Stimulated activated CD4-positive, alpha-beta T cell treated with anti-CD3 and anti-CD28 coated beads, Interleukin-12 subunit alpha, Interleukin-12 subunit beta, amount 100 ng/mL, for 4 hours (primary cell): ENCODE results near the gene SECISBP2.
"Not testable (repeated sequence)": the region's sequence is repeated elsewhere in the genome, so short reads cannot be mapped to it uniquely, and the experiment has no call there.

Source experiments
- DNase-seq: peaks from one replicate; pipeline ENCODE4 v3.0.0-alpha.2; 2020

Gene SECISBP2

DNA sequence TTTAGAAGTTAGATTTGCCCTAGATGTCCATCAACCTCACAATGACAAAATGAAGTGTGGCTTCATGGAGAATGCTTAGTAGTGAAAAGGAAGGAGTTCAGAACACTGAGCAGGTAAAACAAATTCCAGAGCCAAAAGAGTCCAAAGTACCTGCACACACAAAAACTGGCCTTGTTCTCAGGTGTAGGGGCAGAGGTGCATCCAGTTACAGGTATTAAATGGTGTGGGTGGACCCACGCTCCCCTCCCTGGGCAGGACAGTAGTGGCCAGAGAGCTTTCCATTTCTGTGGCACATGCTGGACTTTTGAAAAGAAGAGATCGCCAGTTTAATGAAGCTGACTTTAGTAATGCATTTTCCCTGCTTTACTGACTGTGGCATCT is 47.2 kb downstream of the SECISBP2 start:
- no peak for DNase-seq

DNA sequence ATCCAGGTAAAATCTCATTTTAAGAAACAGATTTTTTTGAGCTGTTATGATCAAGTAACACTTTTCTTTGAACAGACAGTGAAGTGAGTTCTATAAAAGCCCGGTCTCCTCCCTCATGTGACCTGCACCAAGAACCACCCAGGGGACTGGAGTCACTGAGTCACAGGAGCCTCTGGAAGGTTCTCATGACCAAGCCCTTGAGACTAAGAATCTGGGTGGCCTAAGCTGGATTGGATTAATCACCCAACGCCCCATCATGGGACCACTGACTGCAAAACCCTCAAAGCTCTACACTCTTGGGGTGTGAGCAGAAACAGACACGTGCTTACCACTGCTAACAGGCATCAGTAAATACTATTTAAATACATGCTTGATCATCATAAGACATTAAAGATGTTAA is 48.4 kb downstream of the SECISBP2 start:
- DNase-seq = no peak

DNA sequence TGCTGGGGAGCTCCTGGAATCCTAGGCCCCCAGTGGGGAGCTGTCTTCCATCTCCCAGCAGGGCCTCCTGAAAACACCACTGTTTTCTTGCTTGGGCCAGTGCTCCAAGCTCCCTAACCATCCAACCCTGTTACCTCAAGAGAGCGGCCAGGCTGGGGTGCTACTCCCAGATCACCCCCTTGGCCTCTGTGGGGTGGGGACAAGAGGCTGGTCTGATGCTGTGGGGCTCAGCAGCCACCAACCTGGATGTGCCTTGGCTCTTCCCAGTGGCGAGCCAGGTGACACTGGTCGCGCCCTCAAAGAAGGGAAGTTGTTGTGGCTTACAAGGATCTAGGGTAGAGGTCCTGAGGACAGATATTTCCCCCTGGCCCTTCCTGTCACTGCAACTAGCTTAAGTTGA is 49.0 kb downstream of the SECISBP2 start:
- DNase-seq = no peak

GRCh38 chr9:89367726-89368437 is 49.6 kb downstream of the SECISBP2 start:
- no peak for DNase-seq

DNA sequence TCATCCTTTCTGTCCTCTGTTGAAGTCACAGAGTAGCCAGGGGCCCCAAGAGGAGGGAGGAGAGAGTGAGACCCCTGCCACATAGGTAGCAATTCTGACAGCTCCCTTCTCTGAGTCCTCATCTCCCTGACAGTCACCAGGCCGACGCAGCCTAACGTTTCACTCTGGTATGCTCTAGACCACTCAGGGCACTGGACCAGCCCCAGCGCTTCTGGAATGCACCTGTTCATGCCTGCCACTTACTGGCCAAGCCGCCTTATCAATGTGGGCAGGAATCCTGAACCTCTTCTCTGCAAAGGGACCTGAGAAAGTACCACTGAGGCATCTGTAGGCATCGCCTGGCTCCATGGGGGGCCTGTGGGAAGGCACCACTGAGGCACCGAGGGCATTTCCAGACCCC is 50.2 kb downstream of the SECISBP2 start:
- DNase-seq = no peak

- DNase-seq = no peak
Measured at GRCh38 chr9:89368978-89369377, 50.7 kb downstream of the SECISBP2 start.

DNA sequence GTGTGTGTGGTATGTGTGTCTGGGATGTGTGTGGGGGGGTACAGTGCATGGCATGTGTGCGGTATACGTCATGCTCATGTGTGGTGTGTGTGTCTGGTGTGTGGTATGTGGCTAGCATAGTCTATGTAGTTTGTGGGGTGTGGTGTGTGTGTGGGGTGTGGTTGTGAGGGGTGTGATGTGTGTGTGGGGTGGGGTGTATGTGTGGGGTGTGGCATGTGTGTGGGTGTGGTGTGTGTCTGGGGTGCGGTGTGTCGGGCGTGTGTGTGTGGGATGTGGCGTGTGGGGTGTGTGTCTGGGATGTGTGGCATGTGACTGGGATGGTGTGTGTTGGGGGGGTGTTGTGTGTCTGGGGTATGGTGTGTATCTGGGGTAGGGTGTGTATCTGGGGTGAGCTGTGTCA is 52.3 kb downstream of the SECISBP2 start:
- DNase-seq = no peak

DNA sequence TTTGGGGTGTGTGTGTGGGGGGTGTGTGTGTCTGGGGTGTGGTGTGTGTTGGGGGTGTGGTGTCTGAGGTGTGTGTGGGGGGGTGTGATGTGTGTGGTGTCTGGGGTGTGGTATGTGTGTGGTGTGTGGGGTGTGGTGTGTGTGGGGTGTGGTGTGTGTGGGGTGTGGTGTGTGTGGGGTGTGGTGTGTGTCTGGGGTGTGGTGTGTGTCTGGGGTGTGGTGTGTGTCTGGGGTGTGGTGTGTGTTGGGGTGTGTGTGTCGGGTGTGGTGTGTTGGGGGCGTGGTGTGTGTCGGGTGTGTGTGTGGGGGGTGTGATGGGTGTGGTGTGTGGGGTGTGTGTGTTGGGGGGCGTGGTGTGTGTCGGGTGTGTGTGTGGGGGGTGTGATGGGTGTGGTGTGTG is 53.5 kb downstream of the SECISBP2 start:
- DNase-seq = not testable (repeated sequence)

- no peak for DNase-seq
Measured at GRCh38 chr9:89372230-89372816, 54.0 kb downstream of the SECISBP2 start.

DNA sequence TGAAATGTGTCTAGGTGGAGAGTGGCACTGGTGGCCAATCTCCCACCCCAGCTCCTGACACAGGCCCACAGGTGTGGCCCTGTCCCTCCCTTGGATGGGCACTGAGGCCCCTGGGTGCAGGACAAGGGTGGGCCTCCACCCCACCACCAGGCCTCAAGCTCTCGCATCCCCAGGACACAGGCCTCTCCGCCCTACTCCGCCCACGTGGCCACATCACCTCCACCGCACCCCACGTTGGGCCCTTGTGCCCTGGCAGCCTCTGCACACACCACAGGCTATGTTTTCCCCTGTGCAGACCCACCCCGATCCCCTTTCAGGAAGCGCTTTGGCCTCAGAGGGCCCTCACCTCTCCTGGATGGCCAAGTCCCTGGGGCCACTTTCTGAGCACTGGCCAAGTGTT is 54.7 kb downstream of the SECISBP2 start:
- DNase-seq = no peak

GRCh38 chr9:89374176-89374575 is 55.9 kb downstream of the SECISBP2 start:
- DNase-seq = no peak

DNA sequence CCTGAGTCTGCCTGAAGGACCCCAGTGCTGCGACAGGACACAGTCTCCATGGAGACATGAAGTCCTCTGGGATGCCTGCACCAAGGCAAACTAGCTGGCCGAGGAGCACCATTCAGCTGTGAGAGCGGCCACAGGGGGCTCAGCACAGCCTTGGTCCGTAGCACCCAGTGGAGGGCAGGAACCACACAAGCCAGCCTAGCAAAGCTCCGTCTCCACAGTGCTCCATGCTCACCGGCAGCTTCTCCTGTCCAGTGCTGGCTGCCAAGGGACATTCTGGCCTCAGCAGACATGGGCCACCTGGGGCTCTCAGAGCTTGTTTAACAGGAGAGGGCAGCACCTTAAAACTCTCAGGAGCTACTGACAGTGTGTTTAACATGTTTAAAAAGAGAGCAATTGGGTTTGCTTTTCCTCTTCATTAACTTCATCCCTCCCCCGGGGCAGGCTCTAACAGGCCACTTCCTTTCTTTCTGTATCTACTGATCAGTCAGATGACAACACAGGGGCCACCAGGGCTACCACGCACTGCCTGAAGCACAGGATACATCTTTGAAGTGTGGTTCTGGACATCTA is 57.0 kb downstream of the SECISBP2 start:
- no peak for DNase-seq

- no peak for DNase-seq
Measured at GRCh38 chr9:89376286-89376685, 58.0 kb downstream of the SECISBP2 start.

DNA sequence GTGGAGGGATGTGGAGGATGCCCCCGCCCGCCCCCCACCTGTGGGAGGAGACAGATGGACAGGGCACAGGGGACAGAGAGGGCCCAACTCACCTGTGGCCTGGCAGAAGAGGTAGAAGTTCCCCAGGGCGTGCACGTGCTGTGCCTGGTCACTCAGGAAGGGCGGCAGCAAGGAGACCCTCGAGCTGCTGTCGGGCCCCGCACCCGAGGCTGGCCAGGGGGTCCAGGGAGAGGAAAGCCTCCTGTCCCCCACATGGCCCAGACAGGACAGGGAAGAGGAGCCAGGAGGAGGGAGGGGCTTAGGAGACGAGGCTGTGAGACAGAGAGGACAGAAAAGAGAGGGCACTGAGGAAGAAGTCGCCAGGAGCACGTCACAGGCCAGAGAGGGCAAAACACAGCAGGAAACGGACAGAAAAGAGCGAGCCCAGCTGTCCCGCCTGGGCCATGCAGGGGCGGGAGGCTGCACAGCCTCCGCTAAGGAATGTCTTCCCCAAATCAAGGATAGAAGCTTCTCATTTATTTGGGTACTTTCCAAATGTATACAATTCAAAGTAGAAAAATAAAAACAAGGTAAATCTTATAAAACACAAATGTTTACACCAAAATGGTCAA is 58.5 kb downstream of the SECISBP2 start:
- no peak for DNase-seq

- DNase-seq = no peak
Measured at GRCh38 chr9:89377411-89377810, 59.1 kb downstream of the SECISBP2 start.

GRCh38 chr9:89378541-89378940 is 60.2 kb downstream of the SECISBP2 start:
- DNase-seq = no peak

GRCh38 chr9:89379031-89379430 is 60.7 kb downstream of the SECISBP2 start:
- DNase-seq = no peak

GRCh38 chr9:89379508-89380115 is 61.3 kb downstream of the SECISBP2 start:
- no peak for DNase-seq

GRCh38 chr9:89380437-89381307 is 62.4 kb downstream of the SECISBP2 start:
- DNase-seq = no peak

GRCh38 chr9:89381308-89381609 is 63.0 kb downstream of the SECISBP2 start:
- no peak for DNase-seq

- no peak for DNase-seq
Measured at GRCh38 chr9:89382026-89382986, 64.0 kb downstream of the SECISBP2 start.
